HG02884 (cell line): ENCODE results near the gene IKBKE.

Experiments used
- ATAC-seq: cut with Tn5 transposase; IDR thresholded peaks from one replicate; pipeline ENCODE4 v1.9.1; 2021; ENCODE audit warnings: mild to moderate bottlenecking, moderate library complexity; ENCODE audit not compliant: unreplicated experiment

The IKBKE gene

GRCh38 chr1:206511362-206512057, 41.2 kb downstream of the IKBKE start:
- ATAC-seq: no peak

GRCh38 chr1:206512058-206512850, 42.0 kb downstream of the IKBKE start:
- ATAC-seq: no peak

- no peak for ATAC-seq
These were observed 42.5 kb downstream of the IKBKE start for GRCh38 chr1:206512851-206513180.

GRCh38 chr1:206513312-206514111, 43.2 kb downstream of the IKBKE start:
- ATAC-seq: no peak

GRCh38 chr1:206514813-206515387, 44.6 kb downstream of the IKBKE start:
- no peak for ATAC-seq

GRCh38 chr1:206516728-206516990, 46.4 kb downstream of the IKBKE start:
- ATAC-seq: no peak

GRCh38 chr1:206517784-206518183, 47.5 kb downstream of the IKBKE start:
- no peak for ATAC-seq

- no peak for ATAC-seq
These were observed 47.9 kb downstream of the IKBKE start for GRCh38 chr1:206518206-206518605.

GRCh38 chr1:206518743-206519142, 48.5 kb downstream of the IKBKE start:
- no peak for ATAC-seq

- no peak for ATAC-seq
These were observed 50.9 kb downstream of the IKBKE start for GRCh38 chr1:206521127-206521526.

- no peak for ATAC-seq
These were observed 51.6 kb downstream of the IKBKE start for GRCh38 chr1:206521694-206522402.

GRCh38 chr1:206524739-206525364, 54.6 kb downstream of the IKBKE start:
- ATAC-seq: no peak

- no peak for ATAC-seq
These were observed 56.0 kb downstream of the IKBKE start for GRCh38 chr1:206526064-206526911.

GRCh38 chr1:206529425-206529824, 59.1 kb downstream of the IKBKE start:
- no peak for ATAC-seq

- ATAC-seq: no peak
These were observed 62.1 kb downstream of the IKBKE start for GRCh38 chr1:206532368-206532767.

GRCh38 chr1:206534552-206534951, 64.3 kb downstream of the IKBKE start:
- ATAC-seq: no peak

GRCh38 chr1:206535853-206536188, 65.5 kb downstream of the IKBKE start:
- ATAC-seq: no peak

GRCh38 chr1:206537141-206537540, 66.9 kb downstream of the IKBKE start:
- ATAC-seq: no peak

- ATAC-seq: no peak
These were observed 68.0 kb downstream of the IKBKE start for GRCh38 chr1:206538086-206538770.
